ENCODE measurements around the gene VPS8. TPM values are rescaled to one million over a fixed set of nuclear protein-coding genes. Genes with fewer than 3 reads are reported as not detected.

VPS8 gene
- total RNA-seq, 1 experiment from 2014 or later, result 37.6 TPM

- POLR2A ChIA-PET, result no interaction called here
- CTCF ChIA-PET, result interaction anchor here (1.0 kb wide), 1 partner anchor 208 kb away, joined by 4 read pairs; the partner anchor contains the start of gene EPHB3
- no TSS peak for BruUV-seq (replicated peaks)
Measured at GRCh38 chr3:184769382-184770170, 42.4 kb upstream of the VPS8 start.

More at GRCh38 chr3:184769382-184770170, 42.4 kb upstream of the VPS8 start:
- RAD21 ChIA-PET (ENCODE audit: low non-redundant PET in 1 of 2, low total read pairs in 2 of 2, uncharacterized antibody in 2 of 2, unreplicated experiment in 2 of 2), result no interaction called here
- TF ChIP-seq POLR2AphosphoS5 (IDR thresholded peaks at IDR 0.05; ENCODE audit: low read depth, low read length) (no peak), RAD21 (IDR thresholded peaks at IDR 0.05; ENCODE audit: low read depth) (no peak), EZH2 (IDR thresholded peaks at IDR 0.05) (no peak), FOSL1 (IDR thresholded peaks at IDR 0.05; ENCODE audit: low read depth) (no peak), ZFX (IDR thresholded peaks at IDR 0.05) (no peak), ZBTB33 (IDR thresholded peaks at IDR 0.05; ENCODE audit: extremely low read depth, insufficient replicate concordance, low read length) (no peak), MAX (IDR thresholded peaks at IDR 0.05) (no peak), YY1 (IDR thresholded peaks at IDR 0.05; ENCODE audit: extremely low read depth, insufficient replicate concordance, low read depth, low read length) (no peak), POLR2A (IDR thresholded peaks at IDR 0.05; ENCODE audit: borderline replicate concordance, extremely low read depth, insufficient read depth, insufficient read length) (no peak), ATF3 (IDR thresholded peaks at IDR 0.05) (no peak), SRF (IDR thresholded peaks at IDR 0.05; ENCODE audit: low read depth) (no peak), CEBPB (IDR thresholded peaks at IDR 0.05; ENCODE audit: low read depth) (no peak), JUND (IDR thresholded peaks at IDR 0.05) (no peak), EZH2phosphoT487 (IDR thresholded peaks at IDR 0.05; ENCODE audit: borderline replicate concordance) (no peak)
- no peak overlapping the region for H3K9ac ChIP-seq (ENCODE audit: low read length)
- H3K9me2 ChIP-seq (ENCODE audit: insufficient read depth), result no peaks in the 10 kb centered on the region
- DNase-seq (ENCODE audit: low read depth, low spot score) (no peak), ATAC-seq (no peak)
- no peak overlapping the region for H3K4me2 ChIP-seq (ENCODE audit: low read length)
- H3K27ac ChIP-seq (ENCODE audit: low read depth, low read length), result no peak overlapping the region
- H3K4me3 ChIP-seq (replicated peaks in 1 of 2; ENCODE audit: low read depth in 1 of 2, low read length in 2 of 2), result no peak overlapping the region
- H3K4me1 ChIP-seq (ENCODE audit: control insufficient read depth in 1 of 2, insufficient read depth in 2 of 2, low read length in 2 of 2), result peaks cover 0 to 21% of the 10 kb centered on the region in 2 experiments; a peak in 1 of 4 replicates
- no peak overlapping the region for H2AFZ ChIP-seq (ENCODE audit: low read depth, low read length, poor library complexity, severe bottlenecking)
- H4K20me1 ChIP-seq (ENCODE audit: insufficient read depth), result no peaks in the 10 kb centered on the region
- H3K27me3 ChIP-seq (ENCODE audit: insufficient read depth, low read length), result no peaks in the 10 kb centered on the region
- no peaks in the 10 kb centered on the region for H3K36me3 ChIP-seq (ENCODE audit: control insufficient read depth in 1 of 2, insufficient read depth in 2 of 2, low read length in 2 of 2)
- no peaks in the 10 kb centered on the region for H3K9me3 ChIP-seq (ENCODE audit: control insufficient read depth in 1 of 2, insufficient read depth in 1 of 2, low read depth in 1 of 2, low read length in 2 of 2)
- intact Hi-C loops (cut with micrococcal nuclease), result loop anchor here (10.0 kb wide), 1 partner anchor 395 kb away; the partner anchor contains the start of gene THPO
- H3K79me2 ChIP-seq (ENCODE audit: insufficient read depth, low read length), result no peaks in the 10 kb centered on the region

All from HCT116 (cell line).